Neural cell (in vitro differentiated cells): ENCODE results near the gene STMN3.

Source experiments
- EP300 ChIP-seq: fragments of 450-650 bp; conservative IDR thresholded peaks from 2 replicates; pipeline ENCODE4 v1.6.1; 2014; ENCODE audit warnings: antibody characterized with exemption, mild to moderate bottlenecking, moderate library complexity; ENCODE audit not compliant: poor library complexity, severe bottlenecking
- EZH2 ChIP-seq: fragments of 200-600, 300-800 bp; shearing (Covaris generic), sonication (generic); IDR thresholded peaks from 2 replicates; pipeline ENCODE4 v1.6.1; 2014; ENCODE audit warnings: antibody characterized with exemption, low read length, borderline replicate concordance, mild to moderate bottlenecking; ENCODE audit not compliant: insufficient read depth, poor library complexity, severe bottlenecking
- MXI1 ChIP-seq: fragments of 450-650 bp; conservative IDR thresholded peaks from 2 replicates; pipeline ENCODE4 v1.6.1; 2014; ENCODE audit warnings: antibody characterized with exemption, mild to moderate bottlenecking; ENCODE audit not compliant: poor library complexity, severe bottlenecking
- POLR2AphosphoS5 ChIP-seq: IDR thresholded peaks from 2 replicates; pipeline ENCODE4 v1.6.1; 2012
- SMC3 ChIP-seq: fragments of 450-650 bp; conservative IDR thresholded peaks from 2 replicates; pipeline ENCODE4 v1.6.1; 2014; ENCODE audit warnings: antibody characterized with exemption, mild to moderate bottlenecking, moderate library complexity; ENCODE audit not compliant: poor library complexity
- TAF1 ChIP-seq: IDR thresholded peaks from 2 replicates; pipeline ENCODE4 v1.6.1; 2012; ENCODE audit warnings: low read depth
- TF ChIP-seq, protein P1 (sequence below): fragments of 450-650 bp; IDR thresholded peaks from 2 replicates; pipeline ENCODE4 v1.5.1; 2014; ENCODE audit warnings: antibody characterized with exemption, mild to moderate bottlenecking, moderate library complexity; ENCODE audit not compliant: poor library complexity, severe bottlenecking

DNA sequence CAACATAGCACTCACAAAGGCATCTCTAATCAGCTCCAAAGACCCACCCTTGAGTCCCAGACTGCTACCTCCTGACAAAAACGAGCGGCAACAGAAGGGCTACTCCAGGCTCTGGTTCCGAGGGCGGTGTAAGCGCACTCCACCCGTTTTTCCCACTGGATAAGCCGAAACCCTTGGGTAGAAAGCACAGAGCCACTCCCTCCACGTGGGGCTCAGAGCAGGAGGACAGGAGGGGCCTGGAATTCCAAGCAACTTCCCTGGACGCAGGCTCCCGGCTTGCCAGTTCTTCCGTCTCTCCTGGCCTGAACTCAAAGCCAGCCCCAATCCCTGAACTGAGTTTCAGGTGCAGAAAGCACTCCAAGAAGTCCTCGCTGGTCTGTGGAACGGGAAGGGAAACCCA is 33.7 kb downstream of the STMN3 start:
- TF ChIP-seq, protein P1, sequence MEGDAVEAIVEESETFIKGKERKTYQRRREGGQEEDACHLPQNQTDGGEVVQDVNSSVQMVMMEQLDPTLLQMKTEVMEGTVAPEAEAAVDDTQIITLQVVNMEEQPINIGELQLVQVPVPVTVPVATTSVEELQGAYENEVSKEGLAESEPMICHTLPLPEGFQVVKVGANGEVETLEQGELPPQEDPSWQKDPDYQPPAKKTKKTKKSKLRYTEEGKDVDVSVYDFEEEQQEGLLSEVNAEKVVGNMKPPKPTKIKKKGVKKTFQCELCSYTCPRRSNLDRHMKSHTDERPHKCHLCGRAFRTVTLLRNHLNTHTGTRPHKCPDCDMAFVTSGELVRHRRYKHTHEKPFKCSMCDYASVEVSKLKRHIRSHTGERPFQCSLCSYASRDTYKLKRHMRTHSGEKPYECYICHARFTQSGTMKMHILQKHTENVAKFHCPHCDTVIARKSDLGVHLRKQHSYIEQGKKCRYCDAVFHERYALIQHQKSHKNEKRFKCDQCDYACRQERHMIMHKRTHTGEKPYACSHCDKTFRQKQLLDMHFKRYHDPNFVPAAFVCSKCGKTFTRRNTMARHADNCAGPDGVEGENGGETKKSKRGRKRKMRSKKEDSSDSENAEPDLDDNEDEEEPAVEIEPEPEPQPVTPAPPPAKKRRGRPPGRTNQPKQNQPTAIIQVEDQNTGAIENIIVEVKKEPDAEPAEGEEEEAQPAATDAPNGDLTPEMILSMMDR: no peak
- no peak for TF ChIP-seq EZH2
- TF ChIP-seq SMC3: no peak
- TF ChIP-seq MXI1: no peak
- no peak for TF ChIP-seq EP300
- no peak for TF ChIP-seq POLR2AphosphoS5
- TF ChIP-seq TAF1: no peak
